H1 (cell line): ENCODE results near the gene RNASE11. TPM values are rescaled to one million over a fixed set of nuclear protein-coding genes. Genes with fewer than 3 reads are reported as not detected.

Experiments
- CTCF ChIA-PET: fragments of 300-600 bp; sonication (Branson Sonifier 250); formaldehyde crosslinking; loops from one replicate; lab custom pipeline; 2021; ENCODE audit not compliant: partially characterized antibody; lab: Charles Lee
- POLR2A ChIA-PET: fragments of 300-600 bp; sonication (Branson Sonifier 250); formaldehyde crosslinking; loops from one replicate; lab custom pipeline; 2021; ENCODE audit warnings: inconsistent platforms; ENCODE audit not compliant: partially characterized antibody; lab: Charles Lee
- DNase-seq, 2 experiments: peaks; one replicate each; pipeline versions ENCODE4 v3.0.0 to v3.0.0-alpha.2; 2010 to 2022; ENCODE audit warnings: low spot score in 2 of 2, low read depth in 1 of 2, mixed read lengths in 1 of 2
- FAIRE-seq: peaks from 2 replicates; lab custom pipeline; 2011; peaks lifted over from hg19 to GRCh38; lab: Jason Lieb, UNC
- H2AFZ ChIP-seq: 2 replicates; pipeline ENCODE4 v1.8.1; 2012; ENCODE audit warnings: low read length, inconsistent platforms
- H2AK5ac ChIP-seq: 2 replicates; pipeline ENCODE4 v1.6.1; 2013; ENCODE audit warnings: low read depth, low read length
- H2BK120ac ChIP-seq: replicated peaks from 2 replicates; pipeline ENCODE3; 2013; ENCODE audit warnings: low read depth, low read length, inconsistent platforms
- H2BK12ac ChIP-seq: 2 replicates; pipeline ENCODE4 v1.6.1; 2013; ENCODE audit warnings: low read depth, low read length
- H2BK15ac ChIP-seq: 2 replicates; pipeline ENCODE4 v1.6.1; 2013; ENCODE audit warnings: low read length
- H2BK20ac ChIP-seq: 2 replicates; pipeline ENCODE4 v1.6.1; 2013; ENCODE audit warnings: low read length
- H2BK5ac ChIP-seq: 2 replicates; pipeline ENCODE4 v1.6.1; 2013; ENCODE audit warnings: low read depth, low read length
- H3K14ac ChIP-seq: 2 replicates; pipeline ENCODE4 v1.6.1; 2013; ENCODE audit warnings: inconsistent platforms; ENCODE audit not compliant: insufficient read length
- H3K18ac ChIP-seq: 2 replicates; pipeline ENCODE4 v1.6.1; 2013; ENCODE audit warnings: low read length; ENCODE audit errors: extremely low read depth
- H3K23ac ChIP-seq: 2 replicates; pipeline ENCODE4 v1.6.1; 2013; ENCODE audit warnings: inconsistent platforms; ENCODE audit not compliant: insufficient read length
- H3K23me2 ChIP-seq: 2 replicates; pipeline ENCODE4 v1.6.1; 2013; ENCODE audit warnings: low read depth, low read length
- H3K27ac ChIP-seq: 2 replicates; pipeline ENCODE4 v1.6.1; 2011; ENCODE audit warnings: low read depth, low read length, inconsistent platforms
- H3K27me3 ChIP-seq, 4 experiments: replicated peaks in 1 of 4; 1 replicate in 1 of 4; 2 replicates in 3 of 4; pipeline versions ENCODE4 v1.6.1 to v1.8.1; 2011 to 2013; ENCODE audit warnings: low read length in 3 of 4, mild to moderate bottlenecking in 3 of 4, inconsistent platforms in 2 of 4, mixed read lengths in 2 of 4, moderate library complexity in 1 of 4; ENCODE audit not compliant: control insufficient read depth in 3 of 4, insufficient read depth in 3 of 4; ENCODE audit errors: extremely low read depth in 1 of 4
- H3K36me3 ChIP-seq, 4 experiments: 2 replicates each; pipeline versions ENCODE4 v1.6.1 to v1.8.1; 2011 to 2013; ENCODE audit warnings: mild to moderate bottlenecking in 4 of 4, low read length in 3 of 4, moderate library complexity in 2 of 4, control low read depth in 1 of 4, inconsistent platforms in 1 of 4; ENCODE audit not compliant: insufficient read depth in 4 of 4, control insufficient read depth in 2 of 4
- H3K4ac ChIP-seq: replicated peaks from 2 replicates; pipeline ENCODE3; 2013; ENCODE audit warnings: low read length, low read depth, mixed read lengths, inconsistent platforms; ENCODE audit not compliant: insufficient read length
- H3K4me1 ChIP-seq, 4 experiments: replicated peaks in 1 of 4; 1 replicate in 1 of 4; 2 replicates in 3 of 4; pipeline versions ENCODE4 v1.6.1 to v1.8.1; 2011 to 2013; ENCODE audit warnings: low read length in 3 of 4, inconsistent platforms in 2 of 4, mixed read lengths in 1 of 4; ENCODE audit not compliant: insufficient read depth in 4 of 4, control insufficient read depth in 3 of 4
- H3K4me2 ChIP-seq, 2 experiments: 2 replicates each; pipeline versions ENCODE4 v1.6.1 to v1.8.1; 2011 to 2013; ENCODE audit warnings: low read depth in 2 of 2, low read length in 2 of 2, control low read depth in 1 of 2, inconsistent platforms in 1 of 2, mild to moderate bottlenecking in 1 of 2; ENCODE audit not compliant: insufficient read depth in 1 of 2
- H3K4me3 ChIP-seq, 4 experiments: fragments of 200-600, 300-600 bp in 1 of 4; sonication (generic), shearing (Covaris generic), sonication (Bioruptor Twin) in 1 of 4; 2 replicates each; pipeline versions ENCODE4 v1.5.1 to v1.8.1; 2011 to 2016; ENCODE audit warnings: low read length in 4 of 4, low read depth in 3 of 4, control low read depth in 2 of 4, inconsistent platforms in 2 of 4, mild to moderate bottlenecking in 2 of 4, mixed read lengths in 1 of 4, moderate library complexity in 1 of 4; ENCODE audit not compliant: insufficient read depth in 2 of 4; ENCODE audit errors: extremely low read depth in 1 of 4
- H3K56ac ChIP-seq: replicated peaks from 2 replicates; pipeline ENCODE3; 2013; ENCODE audit warnings: low read depth, mild to moderate bottlenecking, mixed read lengths, low read length, inconsistent platforms; ENCODE audit not compliant: insufficient read length
- H3K79me1 ChIP-seq: 2 replicates; pipeline ENCODE4 v1.6.1; 2013; ENCODE audit warnings: low read depth, low read length, control low read depth
- H3K79me2 ChIP-seq, 2 experiments: 2 replicates each; pipeline versions ENCODE4 v1.6.1 to v1.8.1; 2012 to 2013; ENCODE audit warnings: low read length in 2 of 2, mild to moderate bottlenecking in 2 of 2, inconsistent platforms in 1 of 2; ENCODE audit not compliant: insufficient read depth in 2 of 2, control insufficient read depth in 1 of 2
- H3K9ac ChIP-seq, 4 experiments: replicated peaks in 1 of 4; 1 replicate in 1 of 4; 2 replicates in 3 of 4; pipeline versions ENCODE4 v1.6.1 to v1.8.1; 2011 to 2013; ENCODE audit warnings: low read depth in 3 of 4, low read length in 3 of 4, control low read depth in 2 of 4, mild to moderate bottlenecking in 2 of 4, moderate library complexity in 2 of 4, inconsistent platforms in 1 of 4; ENCODE audit errors: extremely low read depth in 1 of 4
- H3K9me3 ChIP-seq, 2 experiments: 2 replicates each; pipeline versions ENCODE4 v1.6.1 to v1.8.1; 2012 to 2013; ENCODE audit warnings: mild to moderate bottlenecking in 2 of 2, moderate library complexity in 2 of 2, control low read depth in 1 of 2, inconsistent platforms in 1 of 2, low read depth in 1 of 2, low read length in 1 of 2, mixed read lengths in 1 of 2; ENCODE audit not compliant: insufficient read depth in 2 of 2
- H4K20me1 ChIP-seq, 2 experiments: replicated peaks in 1 of 2; 2 replicates each; pipeline versions ENCODE3 to v1.8.1; 2011 to 2013; ENCODE audit warnings: inconsistent platforms in 2 of 2, low read length in 2 of 2, mild to moderate bottlenecking in 1 of 2; ENCODE audit not compliant: insufficient read depth in 2 of 2, control insufficient read depth in 1 of 2
- H4K5ac ChIP-seq: 2 replicates; pipeline ENCODE4 v1.6.1; 2013; ENCODE audit warnings: low read length, low read depth, mixed read lengths, inconsistent platforms; ENCODE audit not compliant: insufficient read length
- H4K8ac ChIP-seq: 2 replicates; pipeline ENCODE4 v1.8.0; 2013; ENCODE audit warnings: mild to moderate bottlenecking, moderate library complexity, low read length, inconsistent platforms; ENCODE audit not compliant: insufficient read depth; ENCODE audit errors: extremely low read depth
- H4K91ac ChIP-seq: replicated peaks from 2 replicates; pipeline ENCODE3; 2013; ENCODE audit warnings: low read length, mixed read lengths, inconsistent platforms; ENCODE audit not compliant: insufficient read length
- ASH2L ChIP-seq: fragments of 200-600, 300-600 bp; sonication (generic); IDR thresholded peaks from one replicate; pipeline ENCODE4 v1.7.1; 2017; ENCODE audit warnings: low read length
- BACH1 ChIP-seq: IDR thresholded peaks from 2 replicates; pipeline ENCODE4 v1.6.1; 2012; ENCODE audit warnings: low read length, improper control_type of control experiment
- CEBPB ChIP-seq: IDR thresholded peaks from 2 replicates; pipeline ENCODE4 v1.6.1; 2012; ENCODE audit warnings: low read depth, low read length
- CHD1 ChIP-seq: IDR thresholded peaks from 2 replicates; pipeline ENCODE4 v1.6.1; 2012; ENCODE audit warnings: low read depth, low read length, improper control_type of control experiment
- CREB1 ChIP-seq: IDR thresholded peaks from 2 replicates; pipeline ENCODE4 v1.6.1; 2012; ENCODE audit warnings: inconsistent platforms
- EGR1 ChIP-seq: IDR thresholded peaks from 2 replicates; pipeline ENCODE4 v1.6.1; 2011; ENCODE audit warnings: low read depth, low read length, borderline replicate concordance
- GTF2F1 ChIP-seq: IDR thresholded peaks from 2 replicates; pipeline ENCODE4 v1.6.1; 2012; ENCODE audit warnings: low read depth, low read length, improper control_type of control experiment, borderline replicate concordance
- MAX ChIP-seq: IDR thresholded peaks from 2 replicates; pipeline ENCODE4 v1.6.1; 2012; ENCODE audit warnings: inconsistent platforms
- SAP30 ChIP-seq: fragments of 300-600 bp; sonication (generic); IDR thresholded peaks from 2 replicates; pipeline ENCODE4 v1.7.1; 2012; ENCODE audit warnings: low read length, moderate library complexity, mild to moderate bottlenecking, inconsistent platforms; ENCODE audit not compliant: insufficient read depth, insufficient replicate concordance
- SIN3A ChIP-seq, 2 experiments: IDR thresholded peaks in 1 of 2; conservative IDR thresholded peaks in 1 of 2; 2 replicates each; pipeline ENCODE4 v1.6.1; 2011 to 2012; ENCODE audit warnings: low read length in 2 of 2, improper control_type of control experiment in 1 of 2, low read depth in 1 of 2, mild to moderate bottlenecking in 1 of 2
- SP1 ChIP-seq: IDR thresholded peaks from 2 replicates; pipeline ENCODE4 v1.6.1; 2011; ENCODE audit warnings: low read depth, low read length
- WGBS, 2 experiments: shearing (Covaris generic) in 1 of 2; methylation state at CpG; one replicate each; pipeline versions ENCODE4 v1.1.6 to v1.1.7; 2013 to 2015; ENCODE audit warnings: low lambda C conversion rate in 2 of 2, mixed read lengths in 2 of 2, inconsistent platforms in 1 of 2, low coverage in 1 of 2, missing lambda C conversion rate in 1 of 2; ENCODE audit not compliant: insufficient replicate concordance in 2 of 2, insufficient coverage in 1 of 2, insufficient read length in 1 of 2; ENCODE audit errors: extremely low coverage in 1 of 2, missing lambda C conversion rate in 1 of 2; 5-methylcytosine and 5-hydroxymethylcytosine counted together
- polyA plus RNA-seq, 7 experiments: library from polyadenylated mRNA; depleted of rRNA in 3 of 7; stranded (reverse) in 5 of 7; unstranded in 2 of 7; fragments of >200 nt in 5 of 7; fragments of 200-250 nt in 2 of 7; gene quantifications; 1 replicate in 5 of 7; 2 replicates in 1 of 7; 4 replicates in 1 of 7; pipeline versions ENCODE4 v1.2.1 to v1.2.3, GENCODE V29; 2011 to 2013; ENCODE audit warnings: missing spikeins in 2 of 7, mixed read lengths in 2 of 7
- total RNA-seq: library from RNA; stranded (reverse); fragmentation: NEBNext Ultra II Directional; extraction: Animal tissue kit (Norgen Biotek cat#: 25700); gene quantifications from 2 replicates; pipeline ENCODE4 v1.2.1, GENCODE V29; 2021

RNASE11 gene
- total and polyA plus RNA-seq, 2 of the 8 experiments (the other 6 are each of a cell fraction or from before 2014, with no cell fraction given) = not detected

GRCh38 chr14:20613094-20614037, 25.6 kb upstream of the RNASE11 start:
- Histone ChIP-seq H4K91ac (no peak overlapping the region), H3K23ac (no peak overlapping the region), H3K79me1 (no peaks in the 10 kb centered on the region), H2BK120ac (no peak overlapping the region), H3K4me1 (peaks cover 0 to 2% (median 0%) of the 10 kb centered on the region in 4 experiments; a peak in 2 of 7 replicates), H3K14ac (no peak overlapping the region), H2BK12ac (no peak overlapping the region), H4K20me1 (no peaks in the 10 kb centered on the region), H3K9ac (peak overlapping the region in 3 of 4 experiments; percentile 27 to 70 (median 69); a peak in 4 of 7 replicates), H3K9me3 (no peaks in the 10 kb centered on the region), H2BK15ac (no peak overlapping the region), H2BK20ac (no peak overlapping the region), H3K27me3 (no peaks in the 10 kb centered on the region), H3K27ac (no peak overlapping the region), H2AK5ac (no peak overlapping the region), H2BK5ac (no peak overlapping the region), H3K23me2 (peaks cover 4% of the 10 kb centered on the region), H3K18ac (no peak overlapping the region), H3K4ac (no peak overlapping the region), H3K36me3 (no peaks in the 10 kb centered on the region), H2AFZ (peak overlapping the region; percentile 99), H3K4me2 (peak overlapping the region; percentile 68 to 80), H3K56ac (peak overlapping the region; percentile 43), H4K5ac (no peak overlapping the region), H3K4me3 (peak overlapping the region; percentile 60 to 98 (median 95)), H3K79me2 (no peaks in the 10 kb centered on the region), H4K8ac (no peak overlapping the region)
- 2% methylated on average over 34 of the region's 34 CpGs; no CpG with 5 or more reads in 1 of the 2 experiments for WGBS, 2 experiments
- FAIRE-seq (peak; percentile 72), DNase-seq (peak; percentile 91 to 93)
- POLR2A ChIA-PET = interaction anchor here (0.7 to 2.2 kb wide), 11 partner anchors 44 to 270 kb away, joined by 3 to 9 read pairs (median 4); partner anchors contain the start of genes APEX1, PARP2, PNP and RNASE4
- CTCF ChIA-PET = interaction anchor here (0.5 to 3.2 kb wide), 25 partner anchors 9 to 358 kb away, joined by 3 to 21 read pairs (median 4); partner anchors contain the start of genes PARP2, PNP and RNASE4
- peak in 1 of 2 experiments; percentile 96 for TF ChIP-seq SIN3A (conservative IDR thresholded peaks at IDR 0.05 in 1 of 2, IDR thresholded peaks at IDR 0.05 in 1 of 2; ENCODE audit: low read depth in 1 of 2, low read length in 2 of 2)
- TF ChIP-seq ASH2L = peak; percentile 98
- TF ChIP-seq CREB1 = 0 out of 2 replicates have a peak, but pooled peaks have one; percentile 5
- TF ChIP-seq EGR1 = no peak
- TF ChIP-seq CHD1 = no peak
- TF ChIP-seq SAP30 = peak; percentile 74
- no peak for TF ChIP-seq SP1
- TF ChIP-seq GTF2F1 = no peak
- TF ChIP-seq CEBPB = peak; percentile 51
- TF ChIP-seq MAX = peak; percentile 57
- TF ChIP-seq BACH1 = peak; percentile 69; the same call in 1 of the 2 replicates
